ENCODE results near the gene SLC22A1. TPM values are rescaled to one million over a fixed set of nuclear protein-coding genes. Genes with fewer than 3 reads are reported as not detected.

The SLC22A1 gene
- total and polyA plus RNA-seq, 2 donors (not counting 1 experiment from before 2014, with no cell fraction given), result 0.18 to 1.5 TPM

DNA sequence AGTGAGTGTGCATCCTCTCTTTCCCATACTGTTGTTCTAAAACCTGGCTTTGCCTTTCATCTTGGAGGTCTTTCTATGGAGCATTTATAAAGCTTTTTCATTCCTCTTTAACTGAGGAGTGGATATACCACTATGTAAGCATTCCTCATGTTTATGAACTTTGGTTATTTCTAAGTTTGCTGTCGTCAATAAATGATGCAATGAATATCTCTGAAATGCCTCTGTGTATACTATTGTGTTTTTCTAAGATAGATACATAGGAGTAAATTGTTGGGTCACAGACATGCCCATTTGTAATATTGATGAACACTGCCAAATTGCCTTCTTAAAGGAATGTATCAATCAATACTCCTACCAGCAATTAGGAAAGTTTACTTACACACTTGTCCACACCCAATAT lies 83.1 kb downstream of the SLC22A1 start:
- H3K9ac ChIP-seq (ENCODE audit: low read length), result no peak overlapping the region
- H3K4me2 ChIP-seq (replicated peaks; ENCODE audit: low read depth, low read length, poor library complexity, severe bottlenecking), result no peak overlapping the region
- ChIA-PET CTCF (no interaction called here), POLR2A (interaction anchor here (0.7 kb wide), 1 partner anchor 163 kb away, joined by 6 read pairs; no protein-coding TSS in a partner anchor)
- no peak overlapping the region for H3K4me3 Mint-ChIP-seq
- no peak overlapping the region for H3K27ac Mint-ChIP-seq
- no CpG with 5 or more reads among the region's 1 CpG for WGBS (ENCODE audit: insufficient coverage)
- peaks cover 0 to 11% (median 4%) of the 10 kb centered on the region in 3 donors for H3K9me3 ChIP-seq (ENCODE audit: control extremely low read depth in 1 of 3, control insufficient read depth in 2 of 3, insufficient read depth in 1 of 3, low read length in 2 of 3)
- H4K20me1 ChIP-seq (ENCODE audit: control insufficient read depth, insufficient read depth, low read length, poor library complexity, severe bottlenecking), result no peaks in the 10 kb centered on the region
- H3K27me3 Mint-ChIP-seq, result peaks cover 18% of the 10 kb centered on the region
- no peaks in the 10 kb centered on the region for H3K4me1 Mint-ChIP-seq
- H3K79me2 ChIP-seq (ENCODE audit: control insufficient read depth, insufficient read depth, low read length), result no peaks in the 10 kb centered on the region
- intact Hi-C loops (cut with micrococcal nuclease), result no loop called here
- no peak overlapping the region for H3K27ac ChIP-seq (ENCODE audit: low read length in 2 of 2)
- no peak overlapping the region for H3K4me3 ChIP-seq (ENCODE audit: control extremely low read depth in 1 of 5, extremely low read depth in 1 of 5, insufficient read depth in 1 of 5, low read depth in 2 of 5, low read length in 4 of 5)
- no peaks in the 10 kb centered on the region for H3K36me3 ChIP-seq (replicated peaks in 1 of 2; ENCODE audit: control extremely low read depth in 1 of 2, control insufficient read depth in 1 of 2, extremely low read depth in 1 of 2, insufficient read depth in 2 of 2, low read length in 1 of 2)
- H2AFZ ChIP-seq (ENCODE audit: insufficient read depth, low read depth, low read length, poor library complexity, severe bottlenecking), result no peak overlapping the region
- DNase-seq (no peak), ATAC-seq (ENCODE audit: low read depth) (no peak)
- TF ChIP-seq CTCF (IDR thresholded peaks at IDR 0.05) (no peak), EZH2 (IDR thresholded peaks at IDR 0.05; ENCODE audit: borderline replicate concordance, insufficient read depth, low read depth, low read length, poor library complexity, severe bottlenecking) (no peak)
- H3K4me1 ChIP-seq (ENCODE audit: control insufficient read depth in 2 of 2, insufficient read depth in 2 of 2, low read length in 2 of 2), result no peaks in the 10 kb centered on the region
- H3K9me3 Mint-ChIP-seq (ENCODE audit: insufficient read depth), result peaks cover 9% of the 10 kb centered on the region
- no peaks in the 10 kb centered on the region for H3K27me3 ChIP-seq (replicated peaks in 1 of 4; ENCODE audit: control extremely low read depth in 1 of 4, control insufficient read depth in 3 of 4, insufficient read depth in 4 of 4, low read length in 3 of 4)

DNA sequence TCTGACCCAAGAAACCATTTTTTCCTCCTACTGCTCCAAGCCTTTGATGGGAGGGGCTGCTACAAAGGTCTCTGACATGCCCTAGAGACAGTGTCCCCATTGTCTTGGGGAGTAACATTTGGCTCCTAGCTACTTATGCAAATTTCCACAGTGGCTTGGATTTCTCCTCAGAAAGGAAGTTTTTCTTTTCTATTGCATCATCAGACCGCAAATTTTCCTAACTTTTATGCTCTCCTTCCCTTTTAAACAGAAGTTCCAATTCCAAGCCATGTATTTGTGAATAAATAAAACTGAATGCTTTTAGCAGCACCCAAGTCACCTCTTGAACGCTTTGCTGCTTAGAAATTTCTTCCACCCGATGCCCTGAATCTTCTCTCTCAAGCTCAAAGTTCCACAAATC lies 86.0 kb downstream of the SLC22A1 start:
- no peaks in the 10 kb centered on the region for H3K4me1 Mint-ChIP-seq

More for the DNA sequence above, 86.0 kb downstream of the SLC22A1 start:
- Histone ChIP-seq H4K20me1 (ENCODE audit: control insufficient read depth, insufficient read depth, low read length, poor library complexity, severe bottlenecking) (no peaks in the 10 kb centered on the region), H3K27me3 (replicated peaks in 1 of 4; ENCODE audit: control extremely low read depth in 1 of 4, control insufficient read depth in 3 of 4, insufficient read depth in 4 of 4, low read length in 3 of 4) (no peaks in the 10 kb centered on the region), H3K9me3 (ENCODE audit: control extremely low read depth in 1 of 3, control insufficient read depth in 2 of 3, insufficient read depth in 1 of 3, low read length in 2 of 3) (peaks cover 0 to 11% (median 4%) of the 10 kb centered on the region in 3 donors), H3K4me2 (replicated peaks; ENCODE audit: low read depth, low read length, poor library complexity, severe bottlenecking) (no peak overlapping the region), H3K4me3 (ENCODE audit: control extremely low read depth in 1 of 5, extremely low read depth in 1 of 5, insufficient read depth in 1 of 5, low read depth in 2 of 5, low read length in 4 of 5) (no peak overlapping the region), H3K36me3 (replicated peaks in 1 of 2; ENCODE audit: control extremely low read depth in 1 of 2, control insufficient read depth in 1 of 2, extremely low read depth in 1 of 2, insufficient read depth in 2 of 2, low read length in 1 of 2) (no peaks in the 10 kb centered on the region), H3K27ac (ENCODE audit: low read length in 2 of 2) (no peak overlapping the region), H3K79me2 (ENCODE audit: control insufficient read depth, insufficient read depth, low read length) (no peaks in the 10 kb centered on the region), H2AFZ (ENCODE audit: insufficient read depth, low read depth, low read length, poor library complexity, severe bottlenecking) (no peak overlapping the region), H3K9ac (ENCODE audit: low read length) (no peak overlapping the region), H3K4me1 (ENCODE audit: control insufficient read depth in 2 of 2, insufficient read depth in 2 of 2, low read length in 2 of 2) (no peaks in the 10 kb centered on the region)
- no peak overlapping the region for H3K4me3 Mint-ChIP-seq
- H3K9me3 Mint-ChIP-seq (ENCODE audit: insufficient read depth), result peaks cover 14% of the 10 kb centered on the region
- peaks cover 11% of the 10 kb centered on the region for H3K27me3 Mint-ChIP-seq
- intact Hi-C loops (cut with micrococcal nuclease), result no loop called here
- ATAC-seq (ENCODE audit: low read depth) (no peak), DNase-seq (no peak)
- 93% methylated on average over 2 of the region's 3 CpGs for WGBS (ENCODE audit: insufficient coverage)
- no peak overlapping the region for H3K27ac Mint-ChIP-seq
- ChIA-PET CTCF (no interaction called here), POLR2A (no interaction called here)
- TF ChIP-seq CTCF (IDR thresholded peaks at IDR 0.05), result no peak
- no peak for TF ChIP-seq EZH2 (IDR thresholded peaks at IDR 0.05; ENCODE audit: borderline replicate concordance, insufficient read depth, low read depth, low read length, poor library complexity, severe bottlenecking)

Small RNAs within 50 kb of the gene (small RNA-seq; reads per million reads assigned to genes)
- not detected for gene AL645733.1 (ENCODE audit: insufficient read length, low read depth, low replicate concordance)

Other genes with a start within 250 kb of the SLC22A1 start
- gene MAS1, start 230.8 kb upstream of the SLC22A1 start, total RNA-seq, result not detected in 2 replicates
- not detected in 2 replicates for gene MAS1, start 230.8 kb upstream of the SLC22A1 start, polyA plus RNA-seq
- gene IGF2R, start 152.7 kb upstream of the SLC22A1 start, total RNA-seq, result 53.3 and 58.0 TPM in 2 replicates
- gene IGF2R, start 152.7 kb upstream of the SLC22A1 start, polyA plus RNA-seq, result 9.5 and 11.5 TPM in 2 replicates
- gene SLC22A2, start 137.0 kb downstream of the SLC22A1 start, total RNA-seq, result not detected in 2 replicates
- not detected in 2 replicates for gene SLC22A2, start 137.0 kb downstream of the SLC22A1 start, polyA plus RNA-seq
- gene SLC22A3, start 226.6 kb downstream of the SLC22A1 start, total RNA-seq, result not detected in 2 replicates
- gene SLC22A3, start 226.6 kb downstream of the SLC22A1 start, polyA plus RNA-seq, result not detected in 2 replicates

Data from B cell (primary cell).